Neural progenitor cell (in vitro differentiated cells): ENCODE results near the gene NTHL1. TPM values are rescaled to one million over a fixed set of nuclear protein-coding genes. Genes with fewer than 3 reads are reported as not detected.

Source experiments
- DNase-seq: peaks from one replicate; pipeline ENCODE4 v3.0.0-alpha.2; 2016; ENCODE audit warnings: low spot score
- H2AFZ ChIP-seq: fragments of 200-600 bp; sonication (generic); replicated peaks from 2 replicates; pipeline ENCODE4 v1.6.1; 2016; ENCODE audit warnings: antibody characterized with exemption
- H3F3A ChIP-seq: fragments of 200-600 bp; sonication (generic); 2 replicates; pipeline ENCODE4 v1.6.1; 2016; ENCODE audit warnings: antibody characterized with exemption, low read depth
- H3K27ac ChIP-seq: fragments of 200-600 bp; sonication (generic); 2 replicates; pipeline ENCODE4 v1.5.1; 2016; ENCODE audit warnings: mild to moderate bottlenecking
- H3K27me3 ChIP-seq: fragments of 200-600 bp; sonication (generic); 2 replicates; pipeline ENCODE4 v1.6.1; 2016; ENCODE audit warnings: mild to moderate bottlenecking, moderate library complexity
- H3K36me3 ChIP-seq: fragments of 200-600 bp; sonication (generic); 2 replicates; pipeline ENCODE4 v1.5.1; 2016
- H3K4me1 ChIP-seq: fragments of 200-600 bp; sonication (generic); 2 replicates; pipeline ENCODE4 v1.6.1; 2016; ENCODE audit warnings: mixed run types
- H3K4me2 ChIP-seq: fragments of 200-600 bp; sonication (generic); 2 replicates; pipeline ENCODE4 v1.6.1; 2016
- H3K4me3 ChIP-seq: fragments of 200-600 bp; sonication (generic); 2 replicates; pipeline ENCODE4 v1.5.1; 2016
- H3K79me2 ChIP-seq: fragments of 200-600 bp; sonication (generic); 2 replicates; pipeline ENCODE4 v1.6.1; 2016; ENCODE audit warnings: low read depth
- H3K9ac ChIP-seq: fragments of 200-600 bp; sonication (generic); 2 replicates; pipeline ENCODE4 v1.6.1; 2016
- H3K9me3 ChIP-seq: fragments of 200-600 bp; sonication (generic); 2 replicates; pipeline ENCODE4 v1.5.1; 2016; ENCODE audit warnings: low read depth
- H4K20me1 ChIP-seq: fragments of 200-600 bp; sonication (generic); 2 replicates; pipeline ENCODE4 v1.6.1; 2016; ENCODE audit warnings: low read depth
- H3K27ac Mint-ChIP-seq: 3 replicates; pipeline ENCODE4 v1.8.0; 2021; ENCODE audit warnings: mixed read lengths
- H3K27me3 Mint-ChIP-seq: 2 replicates; pipeline ENCODE4 v1.8.0; 2022; ENCODE audit warnings: low read depth, mild to moderate bottlenecking, inconsistent platforms, moderate library complexity, mixed read lengths; ENCODE audit not compliant: insufficient read depth
- H3K36me3 Mint-ChIP-seq: 3 replicates; pipeline ENCODE4 v1.8.0; 2021; ENCODE audit warnings: mixed read lengths
- H3K4me1 Mint-ChIP-seq: 3 replicates; pipeline ENCODE4 v1.8.0; 2021; ENCODE audit warnings: mixed read lengths
- H3K4me3 Mint-ChIP-seq: 3 replicates; pipeline ENCODE4 v1.8.0; 2021; ENCODE audit warnings: mild to moderate bottlenecking, moderate library complexity, mixed read lengths
- H3K9me3 Mint-ChIP-seq: 3 replicates; pipeline ENCODE4 v1.8.0; 2020; ENCODE audit warnings: mixed read lengths
- EZH2 ChIP-seq: fragments of 200-600 bp; sonication (generic); IDR thresholded peaks from 2 replicates; pipeline ENCODE4 v1.6.1; 2017; ENCODE audit warnings: antibody characterized with exemption, mild to moderate bottlenecking, moderate library complexity
- EZH2phosphoT487 ChIP-seq: fragments of 200-600 bp; sonication (generic); IDR thresholded peaks from 2 replicates; pipeline ENCODE4 v1.6.1; 2017; ENCODE audit warnings: antibody characterized with exemption
- total RNA-seq: library from RNA; depleted of rRNA; stranded (reverse); fragments of >200 nt; gene quantifications from 2 replicates; pipeline ENCODE4 v1.2.3, GENCODE V29; 2015; ENCODE audit warnings: low replicate concordance
- TF ChIP-seq, protein P1 (sequence below): fragments of 200-600 bp; sonication (generic); IDR thresholded peaks from 2 replicates; pipeline ENCODE4 v1.5.1; 2017; ENCODE audit warnings: antibody characterized with exemption, mild to moderate bottlenecking

The NTHL1 gene
- total RNA-seq, 1 donor from 2014 or later, result 26.3 TPM

DNA sequence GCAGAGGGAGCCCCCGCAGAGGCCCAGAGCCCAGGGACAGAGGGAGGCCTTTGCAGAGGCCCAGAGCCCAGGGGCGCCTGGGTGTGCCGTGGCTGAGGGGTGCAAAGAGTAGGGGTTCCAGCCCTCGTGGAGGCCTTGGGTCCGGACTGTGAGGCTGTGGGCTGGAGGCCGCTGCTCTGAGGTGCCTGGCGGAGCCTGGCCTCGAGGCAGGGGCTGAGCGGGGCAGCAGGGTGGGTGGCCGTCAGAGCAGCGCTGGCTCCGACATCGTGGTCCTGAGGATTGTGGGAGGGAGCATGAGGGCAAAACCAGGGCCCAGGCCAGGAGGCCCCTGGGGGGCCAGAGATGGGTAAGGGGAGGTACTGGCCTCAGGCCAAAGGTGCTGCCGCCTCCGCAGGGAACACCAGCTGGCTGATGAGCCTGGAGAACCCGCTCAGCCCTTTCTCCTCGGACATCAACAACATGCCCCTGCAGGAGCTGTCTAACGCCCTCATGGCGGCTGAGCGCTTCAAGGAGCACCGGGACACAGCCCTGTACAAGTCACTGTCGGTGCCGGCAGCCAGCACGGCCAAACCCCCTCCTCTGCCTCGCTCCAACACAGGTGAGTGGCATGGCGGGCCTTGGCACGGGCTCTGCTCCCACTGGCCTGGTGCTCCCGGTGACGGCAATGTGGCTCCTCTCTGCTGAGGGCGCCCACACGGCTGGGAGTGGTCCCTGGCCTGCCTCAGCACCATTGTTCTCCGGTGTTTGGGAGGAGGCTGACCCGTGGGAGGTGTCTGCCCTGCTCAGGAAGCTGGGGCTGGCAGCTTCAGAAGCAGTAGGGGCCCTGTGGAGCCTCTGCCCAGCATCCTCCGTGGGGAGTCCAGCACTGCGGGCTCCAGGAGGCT is 33.8 kb upstream of the NTHL1 start:
- H3K4me1 ChIP-seq, result no peaks in the 10 kb centered on the region
- no peaks in the 10 kb centered on the region for H3F3A ChIP-seq
- H3K36me3 ChIP-seq, result no peaks in the 10 kb centered on the region
- no peak overlapping the region for H3K9ac ChIP-seq
- H3K27me3 ChIP-seq, result no peaks in the 10 kb centered on the region
- no peaks in the 10 kb centered on the region for H3K79me2 ChIP-seq
- no peak overlapping the region for H3K4me3 ChIP-seq
- Mint-ChIP-seq H3K27ac (no peak overlapping the region), H3K27me3 (peaks cover 7% of the 10 kb centered on the region), H3K4me3 (no peak overlapping the region), H3K36me3 (no peaks in the 10 kb centered on the region), H3K4me1 (peaks cover 4% of the 10 kb centered on the region), H3K9me3 (no peaks in the 10 kb centered on the region)
- H4K20me1 ChIP-seq, result peaks cover 6% of the 10 kb centered on the region
- TF ChIP-seq EZH2, result no peak
- H2AFZ ChIP-seq, result no peak overlapping the region
- no peaks in the 10 kb centered on the region for H3K9me3 ChIP-seq
- no peak for DNase-seq
- H3K4me2 ChIP-seq, result no peak overlapping the region
- H3K27ac ChIP-seq, result no peak overlapping the region

DNA sequence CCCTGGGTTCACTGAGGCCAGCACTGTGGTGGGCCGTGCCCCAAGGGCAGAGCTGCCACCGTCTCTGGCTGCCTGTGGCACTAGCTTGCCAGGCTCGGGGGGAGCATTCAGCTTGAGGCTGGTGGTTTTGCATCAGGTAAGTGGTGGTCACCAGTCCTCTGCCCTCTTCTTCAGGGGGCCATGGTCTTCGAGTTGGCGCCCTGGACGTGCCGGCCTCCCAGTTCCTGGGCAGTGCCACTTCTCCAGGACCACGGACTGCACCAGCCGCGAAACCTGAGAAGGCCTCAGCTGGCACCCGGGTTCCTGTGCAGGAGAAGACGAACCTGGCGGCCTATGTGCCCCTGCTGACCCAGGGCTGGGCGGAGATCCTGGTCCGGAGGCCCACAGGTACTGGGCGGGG is 32.4 kb upstream of the NTHL1 start:
- H3K27me3 ChIP-seq, result no peaks in the 10 kb centered on the region
- H2AFZ ChIP-seq, result no peak overlapping the region
- Mint-ChIP-seq H3K4me1 (peaks cover 4% of the 10 kb centered on the region), H3K9me3 (no peaks in the 10 kb centered on the region), H3K27ac (no peak overlapping the region), H3K36me3 (peaks cover 2% of the 10 kb centered on the region), H3K27me3 (peaks cover 7% of the 10 kb centered on the region), H3K4me3 (no peak overlapping the region)
- no peak overlapping the region for H3K9ac ChIP-seq
- H3F3A ChIP-seq, result no peaks in the 10 kb centered on the region
- no peaks in the 10 kb centered on the region for H3K79me2 ChIP-seq
- H3K9me3 ChIP-seq, result no peaks in the 10 kb centered on the region
- no peak overlapping the region for H3K4me2 ChIP-seq
- no peak overlapping the region for H3K4me3 ChIP-seq
- peaks cover 6% of the 10 kb centered on the region for H4K20me1 ChIP-seq
- no peak for DNase-seq
- no peaks in the 10 kb centered on the region for H3K36me3 ChIP-seq
- no peaks in the 10 kb centered on the region for H3K4me1 ChIP-seq
- H3K27ac ChIP-seq, result no peak overlapping the region
- TF ChIP-seq EZH2 (no peak), EZH2phosphoT487 (no peak)
- TF ChIP-seq, protein P1, sequence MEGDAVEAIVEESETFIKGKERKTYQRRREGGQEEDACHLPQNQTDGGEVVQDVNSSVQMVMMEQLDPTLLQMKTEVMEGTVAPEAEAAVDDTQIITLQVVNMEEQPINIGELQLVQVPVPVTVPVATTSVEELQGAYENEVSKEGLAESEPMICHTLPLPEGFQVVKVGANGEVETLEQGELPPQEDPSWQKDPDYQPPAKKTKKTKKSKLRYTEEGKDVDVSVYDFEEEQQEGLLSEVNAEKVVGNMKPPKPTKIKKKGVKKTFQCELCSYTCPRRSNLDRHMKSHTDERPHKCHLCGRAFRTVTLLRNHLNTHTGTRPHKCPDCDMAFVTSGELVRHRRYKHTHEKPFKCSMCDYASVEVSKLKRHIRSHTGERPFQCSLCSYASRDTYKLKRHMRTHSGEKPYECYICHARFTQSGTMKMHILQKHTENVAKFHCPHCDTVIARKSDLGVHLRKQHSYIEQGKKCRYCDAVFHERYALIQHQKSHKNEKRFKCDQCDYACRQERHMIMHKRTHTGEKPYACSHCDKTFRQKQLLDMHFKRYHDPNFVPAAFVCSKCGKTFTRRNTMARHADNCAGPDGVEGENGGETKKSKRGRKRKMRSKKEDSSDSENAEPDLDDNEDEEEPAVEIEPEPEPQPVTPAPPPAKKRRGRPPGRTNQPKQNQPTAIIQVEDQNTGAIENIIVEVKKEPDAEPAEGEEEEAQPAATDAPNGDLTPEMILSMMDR, result no peak

DNA sequence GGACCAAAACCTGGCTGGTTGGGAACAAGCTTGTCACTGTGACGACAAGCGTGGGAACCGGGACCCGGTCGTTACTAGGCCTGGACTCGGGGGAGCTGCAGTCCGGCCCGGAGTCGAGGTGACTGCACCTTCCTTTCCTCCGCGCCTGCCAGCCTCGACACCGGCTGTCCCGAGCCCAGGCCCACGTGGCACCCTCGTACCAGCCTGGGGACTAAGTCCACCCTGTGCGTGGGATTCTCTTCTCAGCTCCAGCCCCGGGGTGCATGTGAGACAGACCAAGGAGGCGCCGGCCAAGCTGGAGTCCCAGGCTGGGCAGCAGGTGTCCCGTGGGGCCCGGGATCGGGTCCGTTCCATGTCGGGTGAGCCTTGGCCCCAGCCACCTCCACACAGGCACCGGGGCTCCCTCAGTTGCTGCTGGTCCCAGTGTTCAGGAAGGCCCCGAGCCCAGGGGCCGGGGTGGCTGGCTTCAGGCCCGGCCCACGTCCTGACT is 31.7 kb upstream of the NTHL1 start:
- Histone ChIP-seq H3K79me2 (no peaks in the 10 kb centered on the region), H3K4me3 (no peak overlapping the region), H3K27ac (no peak overlapping the region), H3K4me2 (no peak overlapping the region), H3K36me3 (no peaks in the 10 kb centered on the region), H4K20me1 (peaks cover 3% of the 10 kb centered on the region), H3K9me3 (no peaks in the 10 kb centered on the region), H3F3A (no peaks in the 10 kb centered on the region), H3K27me3 (no peaks in the 10 kb centered on the region), H3K4me1 (no peaks in the 10 kb centered on the region), H3K9ac (no peak overlapping the region), H2AFZ (no peak overlapping the region)
- H3K27ac Mint-ChIP-seq, result no peak overlapping the region
- H3K9me3 Mint-ChIP-seq, result no peaks in the 10 kb centered on the region
- peaks cover 4% of the 10 kb centered on the region for H3K4me1 Mint-ChIP-seq
- peaks cover 6% of the 10 kb centered on the region for H3K36me3 Mint-ChIP-seq
- DNase-seq, result no peak
- TF ChIP-seq EZH2phosphoT487 (no peak), EZH2 (no peak)
- TF ChIP-seq, protein P1, result no peak
- H3K4me3 Mint-ChIP-seq, result no peak overlapping the region
- H3K27me3 Mint-ChIP-seq, result peaks cover 8% of the 10 kb centered on the region

DNA sequence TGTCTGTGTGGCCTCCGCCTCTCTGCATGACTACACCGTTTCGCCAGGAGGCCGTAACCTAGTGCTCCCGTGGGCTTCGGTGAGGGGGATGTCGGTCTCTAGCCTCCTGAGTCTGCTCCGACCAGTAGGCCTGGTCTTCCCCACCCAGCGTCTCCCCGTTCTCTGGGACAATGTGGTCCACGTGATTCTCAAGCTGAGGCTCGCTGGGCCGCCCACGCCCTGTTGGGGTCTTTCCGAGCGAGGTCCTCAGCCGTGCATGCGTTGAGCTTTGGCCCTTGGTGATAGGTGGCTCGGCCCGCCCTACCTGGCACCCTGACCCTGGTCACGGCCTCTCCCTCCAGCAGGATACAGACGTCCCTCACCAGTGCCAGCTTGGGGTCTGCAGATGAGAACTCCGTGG is 31.1 kb upstream of the NTHL1 start:
- Histone ChIP-seq H3F3A (no peaks in the 10 kb centered on the region), H3K9ac (no peak overlapping the region), H3K4me2 (no peak overlapping the region), H3K27ac (no peak overlapping the region), H3K36me3 (no peaks in the 10 kb centered on the region), H4K20me1 (no peaks in the 10 kb centered on the region), H3K27me3 (no peaks in the 10 kb centered on the region), H3K79me2 (no peaks in the 10 kb centered on the region), H2AFZ (no peak overlapping the region), H3K4me3 (no peak overlapping the region), H3K4me1 (no peaks in the 10 kb centered on the region), H3K9me3 (no peaks in the 10 kb centered on the region)
- DNase-seq, result no peak
- Mint-ChIP-seq H3K4me1 (peaks cover 4% of the 10 kb centered on the region), H3K4me3 (no peak overlapping the region), H3K27ac (no peak overlapping the region), H3K27me3 (peaks cover 8% of the 10 kb centered on the region), H3K9me3 (no peaks in the 10 kb centered on the region), H3K36me3 (peaks cover 6% of the 10 kb centered on the region)
- TF ChIP-seq, protein P1, result no peak
- TF ChIP-seq EZH2 (no peak), EZH2phosphoT487 (no peak)
